K562 (cell line): ENCODE results near the gene TNFRSF18. TPM values are rescaled to one million over a fixed set of nuclear protein-coding genes. Genes with fewer than 3 reads are reported as not detected.
A peak's percentile ranks its signal among the peaks of the same experiment; 100 is the strongest.

Source experiments
- AFF4 ChIP-seq: sonication (generic); formaldehyde crosslinking; IDR thresholded peaks from 2 replicates; pipeline ENCODE4 v1.8.0; 2023; ENCODE audit warnings: mild to moderate bottlenecking, missing genetic modification reagents
- HMG20B ChIP-seq: fragments of 250-450 bp; sonication (Bioruptor Pico); IDR thresholded peaks from 2 replicates; pipeline ENCODE4 v1.5.0; 2021; ENCODE audit warnings: mild to moderate bottlenecking
- MLLT1 ChIP-seq, 2 experiments: fragments of 450-650 bp; IDR thresholded peaks; 2 replicates each; pipeline ENCODE4 v1.6.1; 2016
- ZBTB33 ChIP-seq: sonication (generic); formaldehyde crosslinking; IDR thresholded peaks from 2 replicates; pipeline ENCODE4 v1.8.1; 2023; ENCODE audit warnings: mild to moderate bottlenecking, missing genetic modification reagents
- polyA plus RNA-seq, 8 experiments: library from polyadenylated mRNA; depleted of rRNA in 4 of 8; stranded (reverse) in 5 of 8; unstranded in 3 of 8; fragments of >200 nt; fragmentation: Nextera tagmentation in 2 of 8; fragmentation: Illumina TruSeq in 1 of 8; extraction: Ambion mirVana in 2 of 8; extraction: Trizol in 1 of 8; gene quantifications; 2 replicates each; pipeline versions ENCODE4 v1.2.1 to v1.2.3, GENCODE V29; 2011 to 2014; ENCODE audit warnings: inconsistent platforms in 1 of 8, missing spikeins in 1 of 8
- total RNA-seq, 7 experiments: library from RNA; depleted of rRNA in 6 of 7; stranded (reverse); fragments of >200 nt in 6 of 7; fragmentation: Illumina TruSeq in 2 of 7; extraction: Trizol in 2 of 7; gene quantifications; 2 replicates each; pipeline versions ENCODE4 v1.2.1 to v1.2.3, GENCODE V29; 2011 to 2021; ENCODE audit warnings: low replicate concordance in 1 of 7

Gene TNFRSF18
- total and polyA plus RNA-seq, 9 of the 15 experiments (the other 6 are each of a cell fraction or from before 2014, with no cell fraction given), result 0.24 to 0.27 TPM; not detected in 7

GRCh38 chr1:1217621-1218523 is 11.5 kb upstream of the TNFRSF18 start (continued):
- TF ChIP-seq HMG20B (CRISPR knock-in tag), result no peak
- peak in 1 of 2 experiments; percentile 50; a peak in 1 of 4 replicates for TF ChIP-seq MLLT1 (IDR thresholded peaks at IDR 0.05)
- TF ChIP-seq ZBTB33 (CRISPR knock-in tag), result peak; percentile 33; the same call in 1 of the 2 replicates
- no peak for TF ChIP-seq AFF4 (CRISPR knock-in tag)
